Measurements from ENCODE around the gene INTS3.

INTS3 gene

DNA sequence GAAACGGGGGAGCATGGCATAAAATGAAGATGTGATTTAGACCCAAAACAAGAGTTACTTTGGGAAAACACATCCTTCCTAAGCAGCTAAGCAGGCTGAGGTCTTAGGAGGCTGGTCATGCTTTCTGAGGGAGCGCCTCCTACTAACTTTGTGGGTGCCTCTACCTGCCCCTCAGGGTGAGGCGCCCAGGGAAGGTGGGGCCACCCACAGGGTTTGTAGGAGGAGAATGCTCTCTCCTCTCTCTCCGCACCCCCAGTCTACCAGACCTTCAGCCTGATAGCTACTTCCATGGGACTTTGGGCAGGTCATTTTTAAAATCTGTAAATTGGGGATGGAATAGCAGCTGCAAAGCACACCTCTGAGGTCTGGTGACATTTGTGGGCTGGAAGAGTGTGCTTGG lies 71.2 kb downstream of the INTS3 start:
- DNase-seq: no peak

- no peak for DNase-seq
Observed at GRCh38 chr1:153799566-153800465, 72.0 kb downstream of the INTS3 start.

- DNase-seq: no peak
Observed at GRCh38 chr1:153800516-153800915, 72.7 kb downstream of the INTS3 start.

- no peak for DNase-seq
Observed at GRCh38 chr1:153801028-153801625, 73.3 kb downstream of the INTS3 start.

DNA sequence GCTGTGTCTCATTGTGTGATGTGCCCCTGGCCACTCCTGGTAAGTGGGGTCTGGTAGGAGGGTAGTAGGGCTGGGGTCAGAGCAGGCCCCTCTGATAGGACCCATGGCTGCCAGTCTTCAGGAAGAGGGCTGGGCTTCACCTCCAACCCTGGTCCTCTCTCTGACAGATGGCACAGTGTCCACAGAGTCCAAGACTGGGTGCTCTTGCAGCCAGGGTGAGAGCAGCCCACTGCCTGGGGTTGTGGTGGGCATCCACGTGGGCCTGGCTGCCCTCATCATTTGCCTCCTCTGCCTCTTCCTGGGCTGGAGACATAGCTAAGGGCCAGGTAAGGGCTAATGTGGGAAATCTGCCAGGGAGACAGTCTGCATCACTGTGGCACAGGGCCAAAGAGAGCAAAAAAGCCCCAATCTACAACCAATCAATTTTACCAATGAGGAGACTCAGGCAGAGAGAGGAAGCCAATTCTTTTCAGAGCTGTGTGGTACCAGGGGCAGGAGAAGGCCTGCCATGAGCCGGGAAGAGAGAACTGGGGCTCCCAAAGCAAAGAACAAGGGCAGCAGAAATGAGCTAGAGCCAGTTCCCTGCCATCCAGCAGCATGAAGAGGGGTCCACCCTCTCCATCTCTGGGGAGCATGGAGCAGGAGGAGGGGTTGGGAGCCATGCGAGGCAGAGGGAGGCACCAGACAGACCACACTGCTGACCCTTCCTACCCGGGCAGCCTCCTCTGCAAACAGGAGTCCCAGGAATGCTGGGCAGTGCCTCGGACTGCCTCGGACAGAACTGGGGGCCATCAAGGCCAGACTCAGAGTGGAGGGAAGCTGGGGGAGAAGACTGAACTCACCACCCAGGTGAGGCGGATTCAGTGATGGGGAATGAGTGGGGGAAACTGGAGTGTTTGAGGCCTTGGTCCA lies 74.2 kb downstream of the INTS3 start:
- DNase-seq: no peak

- DNase-seq: peak in 1 of 3 donors; percentile 30
Observed at GRCh38 chr1:153803470-153804056, 75.7 kb downstream of the INTS3 start.

GRCh38 chr1:153804112-153804511 lies 76.3 kb downstream of the INTS3 start:
- DNase-seq: no peak

- DNase-seq: peak; percentile 92 to 97 (median 94)
Observed at GRCh38 chr1:153805042-153805745, 77.3 kb downstream of the INTS3 start.

GRCh38 chr1:153805886-153806719 lies 78.3 kb downstream of the INTS3 start:
- DNase-seq: peak in 2 of 3 donors; percentile 49 to 50

- no peak for DNase-seq
Observed at GRCh38 chr1:153816283-153816889, 88.5 kb downstream of the INTS3 start.

DNA sequence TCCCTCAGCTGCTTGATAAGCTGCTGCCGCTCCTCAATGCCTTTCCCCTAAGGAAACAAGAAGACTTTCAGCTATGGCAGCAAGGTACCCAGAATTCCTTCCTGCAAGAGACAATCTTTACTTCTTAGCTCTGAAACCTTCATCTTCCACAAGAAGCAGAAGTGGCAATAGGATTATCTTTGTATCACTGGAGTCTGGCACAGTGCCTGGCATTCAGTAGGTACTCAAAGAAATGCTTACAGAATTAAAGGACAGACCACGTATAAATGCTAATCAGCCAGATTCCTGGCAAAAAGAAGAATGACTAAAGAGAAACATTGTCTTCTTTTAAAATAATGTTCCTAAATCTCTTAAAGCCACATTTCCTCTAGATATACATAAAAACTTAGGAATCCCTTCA lies 91.0 kb downstream of the INTS3 start:
- DNase-seq: no peak

Data from suppressor macrophage treated with lipopolysaccharide for 1 hour (primary cell).